GM23338 (cell line): Measurements from ENCODE around the gene C16orf90. TPM values are rescaled to one million over a fixed set of nuclear protein-coding genes. Genes with fewer than 3 reads are reported as not detected.

ENCODE experiments used
- ATAC-seq: fragments of 200-7000 bp; cut with Tn5 transposase; 3 replicates; pipeline ENCODE4 v1.9.1; 2020
- DNase-seq: peaks from one replicate; pipeline ENCODE4 v3.0.0-alpha.2; 2015; ENCODE audit warnings: low spot score
- H2AFZ ChIP-seq: fragments of 200-600 bp; sonication (generic); 2 replicates; pipeline ENCODE4 v1.8.0; 2016; ENCODE audit warnings: antibody characterized with exemption, mild to moderate bottlenecking, moderate library complexity
- H3F3A ChIP-seq: fragments of 200-600 bp; sonication (generic); replicated peaks from 2 replicates; pipeline ENCODE4 v1.8.0; 2017; ENCODE audit warnings: antibody characterized with exemption, mixed run types, low read depth
- H3K27ac ChIP-seq: fragments of 200-600 bp; sonication (generic); 2 replicates; pipeline ENCODE4 v1.6.1; 2016; ENCODE audit warnings: low read depth
- H3K27me3 ChIP-seq: fragments of 200-600 bp; sonication (generic); 2 replicates; pipeline ENCODE4 v1.8.0; 2016; ENCODE audit warnings: mild to moderate bottlenecking, mixed run types, moderate library complexity; ENCODE audit not compliant: insufficient read depth
- H3K36me3 ChIP-seq: fragments of 200-600 bp; sonication (generic); 2 replicates; pipeline ENCODE4 v1.8.0; 2016; ENCODE audit warnings: mild to moderate bottlenecking; ENCODE audit not compliant: insufficient read depth
- H3K4me1 ChIP-seq: fragments of 200-600 bp; sonication (generic); 2 replicates; pipeline ENCODE4 v1.8.0; 2016; ENCODE audit warnings: mild to moderate bottlenecking, moderate library complexity; ENCODE audit not compliant: insufficient read depth
- H3K4me2 ChIP-seq: fragments of 200-600 bp; sonication (generic); 2 replicates; pipeline ENCODE4 v1.7.1; 2017; ENCODE audit warnings: mixed run types
- H3K4me3 ChIP-seq: fragments of 200-600 bp; sonication (generic); 2 replicates; pipeline ENCODE4 v1.6.1; 2016; ENCODE audit warnings: mixed run types
- H3K79me2 ChIP-seq: fragments of 200-600 bp; sonication (generic); replicated peaks from 2 replicates; pipeline ENCODE4 v1.8.0; 2017; ENCODE audit warnings: mild to moderate bottlenecking; ENCODE audit not compliant: insufficient read depth
- H3K9me2 ChIP-seq: fragments of 200-600 bp; sonication (generic); 2 replicates; pipeline ENCODE4 v1.8.0; 2017; ENCODE audit not compliant: insufficient read depth
- H4K20me1 ChIP-seq: fragments of 200-600 bp; sonication (generic); replicated peaks from 2 replicates; pipeline ENCODE4 v1.8.0; 2017; ENCODE audit warnings: mild to moderate bottlenecking; ENCODE audit not compliant: insufficient read depth
- H3K27ac Mint-ChIP-seq: 2 replicates; pipeline ENCODE4 v1.8.0; 2020; ENCODE audit warnings: inconsistent platforms, mild to moderate bottlenecking, moderate library complexity, mixed read lengths
- H3K27me3 Mint-ChIP-seq: 3 replicates; pipeline ENCODE4 v1.8.0; 2022; ENCODE audit warnings: low read depth, mild to moderate bottlenecking, moderate library complexity, mixed read lengths, inconsistent platforms; ENCODE audit not compliant: insufficient read depth, poor library complexity
- H3K36me3 Mint-ChIP-seq: 3 replicates; pipeline ENCODE4 v1.8.0; 2021; ENCODE audit warnings: low read depth, mild to moderate bottlenecking, inconsistent platforms, moderate library complexity, mixed read lengths
- H3K4me1 Mint-ChIP-seq: 3 replicates; pipeline ENCODE4 v1.8.0; 2020; ENCODE audit warnings: mild to moderate bottlenecking, inconsistent platforms, mixed read lengths
- H3K4me3 Mint-ChIP-seq: 3 replicates; pipeline ENCODE4 v1.8.0; 2021; ENCODE audit warnings: moderate library complexity, mild to moderate bottlenecking, inconsistent platforms, mixed read lengths
- H3K9me3 Mint-ChIP-seq: 3 replicates; pipeline ENCODE4 v1.8.0; 2020; ENCODE audit warnings: moderate library complexity, mild to moderate bottlenecking, inconsistent platforms, mixed read lengths
- CTCF ChIP-seq, 2 experiments: fragments of 200-600 bp in 1 of 2; sonication (generic) in 1 of 2; conservative IDR thresholded peaks; 2 replicates each; pipeline versions ENCODE4 v1.5.1 to v1.6.1; 2016 to 2017; ENCODE audit warnings: antibody characterized with exemption in 2 of 2, low read depth in 2 of 2, mild to moderate bottlenecking in 2 of 2, moderate library complexity in 1 of 2
- EZH2 ChIP-seq: fragments of 200-600 bp; sonication (generic); IDR thresholded peaks from one replicate; pipeline ENCODE4 v1.8.0; 2017; ENCODE audit warnings: antibody characterized with exemption, mild to moderate bottlenecking, low read depth; ENCODE audit not compliant: unreplicated experiment
- EZH2phosphoT487 ChIP-seq: fragments of 200-600 bp; sonication (generic); IDR thresholded peaks from one replicate; pipeline ENCODE4 v1.8.1; 2018; ENCODE audit warnings: antibody characterized with exemption; ENCODE audit not compliant: unreplicated experiment
- JUNB ChIP-seq: IDR thresholded peaks from one replicate; pipeline ENCODE4 v1.6.1; 2016; ENCODE audit warnings: antibody characterized with exemption; ENCODE audit not compliant: unreplicated experiment
- NANOG ChIP-seq: IDR thresholded peaks from 2 replicates; pipeline ENCODE4 v1.6.1; 2016; ENCODE audit warnings: antibody characterized with exemption, borderline replicate concordance
- ZNF114 ChIP-seq: fragments of 250-450 bp; sonication (Bioruptor Pico); IDR thresholded peaks from 2 replicates; pipeline ENCODE4 v1.5.0; 2020; ENCODE audit warnings: mild to moderate bottlenecking, moderate library complexity
- ZNF331 ChIP-seq: fragments of 250-450 bp; sonication (Bioruptor Pico); IDR thresholded peaks from 2 replicates; pipeline ENCODE4 v1.5.0; 2020; ENCODE audit warnings: low read depth, mild to moderate bottlenecking, moderate library complexity
- ZNF462 ChIP-seq: fragments of 250-450 bp; sonication (Bioruptor Pico); IDR thresholded peaks from 2 replicates; pipeline ENCODE4 v1.5.0; 2020; ENCODE audit warnings: mild to moderate bottlenecking, moderate library complexity
- polyA plus RNA-seq: library from polyadenylated mRNA; unstranded; fragments of >200 nt; fragmentation: Nextera tagmentation; extraction: Ambion mirVana; gene quantifications from 2 replicates; pipeline ENCODE4 v1.2.1, GENCODE V29; 2016
- total RNA-seq: library from RNA; depleted of rRNA; stranded (reverse); fragments of >200 nt; shearing (Covaris generic); gene quantifications from 2 replicates; pipeline ENCODE4 v1.2.3, GENCODE V29; 2014

Gene C16orf90
- total and polyA plus RNA-seq, 2 experiments from 2014 or later = not detected

GRCh38 chr16:3488801-3489200 is 6.5 kb downstream of the C16orf90 start (continued):
- TF ChIP-seq ZNF462 (CRISPR knock-in tag) = no peak

GRCh38 chr16:3487521-3488410 is 7.5 kb downstream of the C16orf90 start:
- Histone ChIP-seq H3K4me3 (no peak overlapping the region), H3K27ac (no peak overlapping the region), H3K4me1 (no peaks in the 10 kb centered on the region), H3K9me2 (no peaks in the 10 kb centered on the region), H3K36me3 (peaks cover 9% of the 10 kb centered on the region; the same call in 1 of the 2 replicates), H3K4me2 (no peak overlapping the region), H4K20me1 (no peaks in the 10 kb centered on the region), H2AFZ (no peak overlapping the region), H3K27me3 (no peaks in the 10 kb centered on the region), H3F3A (no peaks in the 10 kb centered on the region), H3K79me2 (no peaks in the 10 kb centered on the region)
- Mint-ChIP-seq H3K9me3 (no peaks in the 10 kb centered on the region), H3K4me3 (no peak overlapping the region), H3K4me1 (no peaks in the 10 kb centered on the region), H3K36me3 (peaks cover 19% of the 10 kb centered on the region), H3K27me3 (peaks cover 12% of the 10 kb centered on the region), H3K27ac (no peak overlapping the region)
- DNase-seq (peak; percentile 37), ATAC-seq (peak; percentile 27)
- no peak for TF ChIP-seq EZH2phosphoT487
- no peak for TF ChIP-seq ZNF331 (CRISPR knock-in tag)
- no peak for TF ChIP-seq JUNB
- peak in 1 of 2 experiments; percentile 28; a peak in 1 of 4 replicates for TF ChIP-seq CTCF (conservative IDR thresholded peaks at IDR 0.05; ENCODE audit: low read depth in 2 of 2)
- no peak for TF ChIP-seq ZNF114 (CRISPR knock-in tag)
- TF ChIP-seq NANOG = no peak
- no peak for TF ChIP-seq EZH2
